Transverse colon (tissue), 4 donors: ENCODE data around the gene AQP5. TPM values are rescaled to one million over a fixed set of nuclear protein-coding genes. Genes with fewer than 3 reads are reported as not detected.

Experiments used
- DNase-seq: peaks from one replicate; pipeline ENCODE4 v3.0.0-alpha.2; 2019
- H3K27ac ChIP-seq, 4 donors: fragments of 200-600 bp; sonication (generic); 2 replicates each; pipeline ENCODE4 v1.5.1; 2016 to 2018; ENCODE audit warnings: inconsistent platforms in 4 of 4
- H3K27me3 ChIP-seq: fragments of 200-600 bp; sonication (generic); 2 replicates; pipeline ENCODE4 v1.5.1; 2017; ENCODE audit warnings: inconsistent platforms
- H3K36me3 ChIP-seq, 4 donors: fragments of 200-600 bp; sonication (generic); 2 replicates each; pipeline ENCODE4 v1.5.1; 2017 to 2019; ENCODE audit warnings: inconsistent platforms in 4 of 4
- H3K4me1 ChIP-seq, 4 donors: fragments of 200-600 bp; sonication (generic); 2 replicates each; pipeline ENCODE4 v1.5.1; 2017 to 2020; ENCODE audit warnings: inconsistent platforms in 4 of 4
- H3K4me3 ChIP-seq, 4 donors: fragments of 200-600 bp; sonication (generic); 1 replicate in 1 of 4; 2 replicates in 3 of 4; pipeline versions ENCODE4 v1.5.1 to v1.6.1; 2017 to 2019; ENCODE audit warnings: inconsistent platforms in 4 of 4
- H3K9me3 ChIP-seq, 2 donors: fragments of 200-600 bp; sonication (generic); 2 replicates each; pipeline ENCODE4 v1.5.1; 2017 to 2019; ENCODE audit warnings: inconsistent platforms in 2 of 2
- CTCF ChIP-seq, 5 experiments: fragments of 200-600 bp in 3 of 5; fragments of 450-650 bp in 2 of 5; sonication (generic) in 3 of 5; IDR thresholded peaks; 1 replicate in 2 of 5; 2 replicates in 3 of 5; pipeline ENCODE4 v1.5.1; 2016 to 2017; ENCODE audit warnings: antibody characterized with exemption in 5 of 5, inconsistent platforms in 3 of 5, mild to moderate bottlenecking in 2 of 5, moderate library complexity in 1 of 5
- EP300 ChIP-seq: sonication (generic); formaldehyde crosslinking; IDR thresholded peaks from one replicate; pipeline ENCODE4 v1.6.1; 2017; ENCODE audit warnings: antibody characterized with exemption, low read depth
- POLR2A ChIP-seq: fragments of 450-650 bp; IDR thresholded peaks from one replicate; pipeline ENCODE4 v1.6.1; 2016; ENCODE audit warnings: antibody characterized with exemption, mild to moderate bottlenecking, moderate library complexity
- POLR2AphosphoS5 ChIP-seq, 3 donors: sonication (generic); formaldehyde crosslinking; IDR thresholded peaks; one replicate each; pipeline ENCODE4 v1.6.1; 2016; ENCODE audit warnings: antibody characterized with exemption in 3 of 3
- WGBS, 2 donors: methylation state at CpG; one replicate each; pipeline ENCODE4 v1.1.5; 2018; ENCODE audit warnings: low coverage in 1 of 2; 5-methylcytosine and 5-hydroxymethylcytosine counted together
- in situ Hi-C, 4 donors: fragments of 200-750 bp; cut with MboI; loops; one replicate each; pipeline versions ENCODE4 v1.15.0 to v1.15.1; 2017; ENCODE audit warnings: low sequenced_read_pairs in 3 of 4, low pct_ligation_motif_present in 1 of 4, low pct_unique_long_range_greater_than_20kb in 1 of 4
- intact Hi-C: fragments of 100-400 bp; cut with DNase I; formaldehyde crosslinking; loops from one replicate; pipeline ENCODE4 v1.15.1; 2023; ENCODE audit warnings: low total_unique reads
- total RNA-seq, 4 donors: library from RNA; depleted of rRNA; stranded (reverse); fragments of >200 nt; gene quantifications; one replicate each; pipeline ENCODE4 v1.1.0, GENCODE V29; 2016

Gene AQP5
- total RNA-seq, 4 donors from 2014 or later = not detected

- 60 to 73% methylated on average over 3 of the region's 3 CpGs for WGBS, 2 donors
Observed at GRCh38 chr12:49921299-49921698, 40.4 kb upstream of the AQP5 start.

GRCh38 chr12:49921936-49922335 is 39.7 kb upstream of the AQP5 start:
- no peak for TF ChIP-seq POLR2A
- no peak for TF ChIP-seq EP300
- TF ChIP-seq CTCF (IDR thresholded peaks at IDR 0.05) = no peak
- TF ChIP-seq POLR2AphosphoS5 (IDR thresholded peaks at IDR 0.05) = no peak
- Histone ChIP-seq H3K4me3 (no peak overlapping the region), H3K27ac (no peak overlapping the region), H3K36me3 (no peaks in the 10 kb centered on the region), H3K27me3 (no peaks in the 10 kb centered on the region), H3K9me3 (no peaks in the 10 kb centered on the region), H3K4me1 (no peaks in the 10 kb centered on the region)
- in situ Hi-C loops = no loop called here
- DNase-seq = no peak
- intact Hi-C loops = no loop called here
- WGBS, 2 donors = 59 to 64% methylated on average over 6 of the region's 6 CpGs

More at GRCh38 chr12:49921299-49921698, 40.4 kb upstream of the AQP5 start:
- DNase-seq = no peak
- intact Hi-C loops (no loop called here), in situ Hi-C loops (no loop called here)
- TF ChIP-seq CTCF (IDR thresholded peaks at IDR 0.05) (no peak), POLR2A (no peak), EP300 (no peak)
- Histone ChIP-seq H3K27ac (no peak overlapping the region), H3K27me3 (no peaks in the 10 kb centered on the region), H3K36me3 (no peaks in the 10 kb centered on the region), H3K4me1 (no peaks in the 10 kb centered on the region), H3K9me3 (no peaks in the 10 kb centered on the region), H3K4me3 (no peak overlapping the region)

GRCh38 chr12:49922349-49923034 is 39.2 kb upstream of the AQP5 start:
- DNase-seq = no peak
- Histone ChIP-seq H3K4me1 (no peaks in the 10 kb centered on the region), H3K27me3 (no peaks in the 10 kb centered on the region), H3K36me3 (no peaks in the 10 kb centered on the region), H3K27ac (no peak overlapping the region), H3K9me3 (no peaks in the 10 kb centered on the region), H3K4me3 (no peak overlapping the region)
- no peak for TF ChIP-seq EP300
- TF ChIP-seq POLR2AphosphoS5 (IDR thresholded peaks at IDR 0.05) = no peak
- no peak for TF ChIP-seq CTCF (IDR thresholded peaks at IDR 0.05)
- TF ChIP-seq POLR2A = no peak
- intact Hi-C loops = no loop called here
- WGBS, 2 donors = 74 to 80% methylated on average over 1 to 12 of the region's 12 CpGs
- in situ Hi-C loops = no loop called here

GRCh38 chr12:49923035-49923644 is 38.5 kb upstream of the AQP5 start:
- Histone ChIP-seq H3K27ac (no peak overlapping the region), H3K4me1 (no peaks in the 10 kb centered on the region), H3K27me3 (no peaks in the 10 kb centered on the region), H3K9me3 (no peaks in the 10 kb centered on the region), H3K36me3 (no peaks in the 10 kb centered on the region), H3K4me3 (no peak overlapping the region)
- intact Hi-C loops = no loop called here
- TF ChIP-seq CTCF (IDR thresholded peaks at IDR 0.05) (no peak), EP300 (no peak), POLR2AphosphoS5 (IDR thresholded peaks at IDR 0.05) (no peak), POLR2A (no peak)
- DNase-seq = no peak
- in situ Hi-C loops = no loop called here
- 83% methylated on average over 7 of the region's 7 CpGs; no CpG with 5 or more reads in 1 of the 2 donors for WGBS, 2 donors
